OCI-LY1 (cell line): Measurements from ENCODE around the gene SRP19.

Source experiments
- H2AFZ ChIP-seq: fragments of 200-600 bp; sonication (generic), shearing (Covaris generic); 2 replicates; pipeline ENCODE4 v1.6.0; 2014; ENCODE audit warnings: antibody characterized with exemption, mild to moderate bottlenecking, low read length
- H3F3A ChIP-seq: fragments of 200-600 bp; sonication (generic), shearing (Covaris generic); 2 replicates; pipeline ENCODE4 v1.6.0; 2014; ENCODE audit warnings: mild to moderate bottlenecking, antibody characterized with exemption, low read length, moderate library complexity; ENCODE audit not compliant: insufficient read depth
- H3K27ac ChIP-seq: fragments of 200-600 bp; sonication (generic); 2 replicates; pipeline ENCODE4 v1.5.1; 2014; ENCODE audit warnings: low read length, mixed run types, mild to moderate bottlenecking, low read depth; ENCODE audit not compliant: poor library complexity, severe bottlenecking
- H3K27me3 ChIP-seq: fragments of 200-600 bp; sonication (generic); 2 replicates; pipeline ENCODE4 v1.6.0; 2014; ENCODE audit warnings: antibody characterized with exemption, mild to moderate bottlenecking, low read length, moderate library complexity; ENCODE audit not compliant: insufficient read depth
- H3K36me3 ChIP-seq: fragments of 200-600 bp; sonication (generic); 2 replicates; pipeline ENCODE4 v1.6.1; 2014; ENCODE audit warnings: mild to moderate bottlenecking, antibody characterized with exemption, low read length, moderate library complexity, mixed read lengths; ENCODE audit not compliant: insufficient read depth
- H3K4me1 ChIP-seq: fragments of 200-600 bp; sonication (generic); 2 replicates; pipeline ENCODE4 v1.5.1; 2014; ENCODE audit warnings: mild to moderate bottlenecking, low read length, moderate library complexity; ENCODE audit not compliant: insufficient read depth, severe bottlenecking
- H3K4me2 ChIP-seq: fragments of 200-600 bp; sonication (generic), shearing (Covaris generic); 2 replicates; pipeline ENCODE4 v1.6.1; 2014; ENCODE audit warnings: low read length
- H3K4me3 ChIP-seq: fragments of 200-600 bp; sonication (generic); 2 replicates; pipeline ENCODE4 v1.5.1; 2014; ENCODE audit warnings: low read length, low read depth, mild to moderate bottlenecking, mixed read lengths; ENCODE audit not compliant: poor library complexity, severe bottlenecking
- H3K79me2 ChIP-seq: fragments of 200-600 bp; shearing (Covaris generic); 2 replicates; pipeline ENCODE4 v1.6.1; 2016; ENCODE audit warnings: mixed run types, low read length, mixed read lengths; ENCODE audit not compliant: insufficient read depth
- H3K9ac ChIP-seq: fragments of 200-600 bp; sonication (generic), shearing (Covaris generic); 2 replicates; pipeline ENCODE4 v1.6.1; 2014; ENCODE audit warnings: mild to moderate bottlenecking, low read length, mixed read lengths
- H3K9me2 ChIP-seq: fragments of 200-600 bp; sonication (generic), shearing (Covaris generic); 2 replicates; pipeline ENCODE4 v1.6.1; 2014; ENCODE audit warnings: low read depth, mild to moderate bottlenecking, low read length, mixed read lengths
- H3K9me3 ChIP-seq: fragments of 200-600 bp; shearing (Covaris generic); 2 replicates; pipeline ENCODE4 v1.6.1; 2014; ENCODE audit warnings: low read length, mixed read lengths
- H4K20me1 ChIP-seq: fragments of 200-600 bp; sonication (generic), shearing (Covaris generic); 2 replicates; pipeline ENCODE4 v1.6.0; 2016; ENCODE audit warnings: mild to moderate bottlenecking, low read length; ENCODE audit not compliant: insufficient read depth
- EZH2 ChIP-seq: fragments of 200-600 bp; sonication (generic), shearing (Covaris generic); IDR thresholded peaks from 2 replicates; pipeline ENCODE4 v1.8.0; 2017; ENCODE audit warnings: borderline replicate concordance, mixed run types, mild to moderate bottlenecking, antibody characterized with exemption, low read length, moderate library complexity, mixed read lengths
- TF ChIP-seq, protein P1 (sequence below): fragments of 200-600 bp; sonication (generic), shearing (Covaris generic); IDR thresholded peaks from 2 replicates; pipeline ENCODE4 v1.5.1; 2017; ENCODE audit warnings: mild to moderate bottlenecking, antibody characterized with exemption, low read length, moderate library complexity, mixed read lengths

SRP19 gene

GRCh38 chr5:112876362-112876761, 15.3 kb downstream of the SRP19 start:
- no peak for TF ChIP-seq EZH2
- TF ChIP-seq, protein P1, sequence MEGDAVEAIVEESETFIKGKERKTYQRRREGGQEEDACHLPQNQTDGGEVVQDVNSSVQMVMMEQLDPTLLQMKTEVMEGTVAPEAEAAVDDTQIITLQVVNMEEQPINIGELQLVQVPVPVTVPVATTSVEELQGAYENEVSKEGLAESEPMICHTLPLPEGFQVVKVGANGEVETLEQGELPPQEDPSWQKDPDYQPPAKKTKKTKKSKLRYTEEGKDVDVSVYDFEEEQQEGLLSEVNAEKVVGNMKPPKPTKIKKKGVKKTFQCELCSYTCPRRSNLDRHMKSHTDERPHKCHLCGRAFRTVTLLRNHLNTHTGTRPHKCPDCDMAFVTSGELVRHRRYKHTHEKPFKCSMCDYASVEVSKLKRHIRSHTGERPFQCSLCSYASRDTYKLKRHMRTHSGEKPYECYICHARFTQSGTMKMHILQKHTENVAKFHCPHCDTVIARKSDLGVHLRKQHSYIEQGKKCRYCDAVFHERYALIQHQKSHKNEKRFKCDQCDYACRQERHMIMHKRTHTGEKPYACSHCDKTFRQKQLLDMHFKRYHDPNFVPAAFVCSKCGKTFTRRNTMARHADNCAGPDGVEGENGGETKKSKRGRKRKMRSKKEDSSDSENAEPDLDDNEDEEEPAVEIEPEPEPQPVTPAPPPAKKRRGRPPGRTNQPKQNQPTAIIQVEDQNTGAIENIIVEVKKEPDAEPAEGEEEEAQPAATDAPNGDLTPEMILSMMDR = no peak
- Histone ChIP-seq H3K9me2 (no peaks in the 10 kb centered on the region), H3K27ac (no peak overlapping the region), H4K20me1 (no peaks in the 10 kb centered on the region), H3K4me3 (no peak overlapping the region), H3K9me3 (no peaks in the 10 kb centered on the region), H3K4me1 (no peaks in the 10 kb centered on the region), H3K4me2 (no peak overlapping the region), H3K9ac (no peak overlapping the region), H2AFZ (no peak overlapping the region), H3K79me2 (no peaks in the 10 kb centered on the region), H3F3A (no peaks in the 10 kb centered on the region), H3K27me3 (no peaks in the 10 kb centered on the region), H3K36me3 (peaks cover 49% of the 10 kb centered on the region)

DNA sequence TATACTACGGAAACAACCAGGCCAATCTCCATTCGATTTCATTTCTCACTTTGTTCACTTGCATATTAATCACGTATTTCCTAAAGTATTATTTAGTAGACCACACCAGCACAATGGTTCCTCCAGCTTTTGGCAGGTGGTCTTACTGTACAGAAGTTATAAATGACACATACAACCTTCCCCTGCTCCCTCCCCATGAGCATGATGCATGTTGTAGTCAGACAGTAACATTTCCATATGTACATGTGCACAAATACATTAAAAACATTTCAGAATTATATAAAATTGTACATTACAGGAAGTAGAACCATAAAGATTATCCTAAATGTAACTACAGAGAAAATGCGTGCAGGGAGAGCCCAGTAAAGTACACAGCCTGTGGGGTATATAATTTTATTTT, 17.0 kb downstream of the SRP19 start:
- no peak overlapping the region for H3K4me3 ChIP-seq
- no peaks in the 10 kb centered on the region for H3K9me2 ChIP-seq
- peaks cover 66% of the 10 kb centered on the region for H3K36me3 ChIP-seq
- H3K9ac ChIP-seq = no peak overlapping the region
- no peak overlapping the region for H3K4me2 ChIP-seq
- H3K79me2 ChIP-seq = no peaks in the 10 kb centered on the region
- H3K9me3 ChIP-seq = no peaks in the 10 kb centered on the region
- no peak overlapping the region for H2AFZ ChIP-seq
- no peaks in the 10 kb centered on the region for H4K20me1 ChIP-seq
- no peaks in the 10 kb centered on the region for H3F3A ChIP-seq
- TF ChIP-seq, protein P1 = no peak
- no peak for TF ChIP-seq EZH2
- no peaks in the 10 kb centered on the region for H3K4me1 ChIP-seq
- no peak overlapping the region for H3K27ac ChIP-seq
- no peaks in the 10 kb centered on the region for H3K27me3 ChIP-seq

- Histone ChIP-seq H3K9me3 (no peaks in the 10 kb centered on the region), H3K4me3 (no peak overlapping the region), H3K9ac (no peak overlapping the region), H3K79me2 (no peaks in the 10 kb centered on the region), H3K4me1 (no peaks in the 10 kb centered on the region), H4K20me1 (no peaks in the 10 kb centered on the region), H3K36me3 (peaks cover 69% of the 10 kb centered on the region), H3K4me2 (no peak overlapping the region), H2AFZ (no peak overlapping the region), H3K27ac (no peak overlapping the region), H3K9me2 (no peaks in the 10 kb centered on the region), H3K27me3 (no peaks in the 10 kb centered on the region), H3F3A (no peaks in the 10 kb centered on the region)
- TF ChIP-seq, protein P1 = no peak
- TF ChIP-seq EZH2 = no peak
Measured at GRCh38 chr5:112878760-112879159, 17.7 kb downstream of the SRP19 start.
